Amygdala (tissue), 56 donors: ENCODE data around the gene ZNF544.

Source experiments
- DNase-seq, 56 donors: peaks; one replicate each; lab custom pipeline; 2025; lab: John Stamatoyannopoulos, UW

Gene ZNF544

GRCh38 chr19:58300620-58301019 is 71.9 kb downstream of the ZNF544 start:
- no peak for DNase-seq

- no peak for DNase-seq
These were observed 75.5 kb downstream of the ZNF544 start for GRCh38 chr19:58304255-58304654.

GRCh38 chr19:58304748-58305064 is 76.0 kb downstream of the ZNF544 start:
- no peak for DNase-seq

- peak; percentile 48 to 98 (median 93) for DNase-seq
These were observed 76.6 kb downstream of the ZNF544 start, which contains the start of gene ERVK3-1 for GRCh38 chr19:58305065-58305931. Gene ERVK3-1, plus strand, starts transcription at chr19:58305377. Its CDS starts 6,792 bp downstream, at chr19:58312169.

GRCh38 chr19:58305932-58306323 is 77.2 kb downstream of the ZNF544 start:
- no peak for DNase-seq

GRCh38 chr19:58307736-58308135 is 79.0 kb downstream of the ZNF544 start:
- no peak for DNase-seq

GRCh38 chr19:58310685-58311084 is 82.0 kb downstream of the ZNF544 start:
- DNase-seq: peak in 21 of 56 donors; percentile 2 to 65 (median 19)

- peak in 2 of 56 donors; percentile 2 to 5 for DNase-seq
These were observed 82.7 kb downstream of the ZNF544 start for GRCh38 chr19:58311345-58311865.
